ENCODE data around the gene PFN1.

The PFN1 gene

DNA sequence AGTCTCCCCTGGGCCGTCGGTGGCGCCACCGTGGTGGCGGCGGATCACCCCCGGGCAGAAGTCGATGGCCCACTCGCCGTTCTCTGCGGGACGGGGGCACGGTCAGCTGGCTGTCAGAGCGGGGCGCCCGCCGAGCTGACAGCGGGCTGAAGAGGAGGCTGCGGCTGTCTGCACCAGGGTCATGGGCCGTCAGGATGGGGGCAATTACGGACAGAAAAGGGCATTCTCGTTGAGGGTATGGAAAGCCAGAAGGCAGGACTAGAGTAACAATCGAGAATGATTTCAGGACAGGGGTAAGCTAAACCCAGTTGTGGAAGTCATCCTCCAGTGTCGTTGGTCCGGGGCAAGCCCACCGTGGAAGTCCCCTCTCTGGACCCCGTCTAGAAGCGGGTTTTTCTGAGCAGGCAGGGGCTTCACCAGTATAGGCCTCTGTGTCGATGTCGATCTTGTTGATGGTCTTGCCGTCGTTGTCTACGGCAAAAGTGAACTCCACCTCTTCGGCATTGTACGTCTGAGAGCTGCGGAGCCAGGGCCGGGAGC lies 47.2 kb downstream of the PFN1 start:
- H3K4me3 ChIP-seq (replicated peaks in 1 of 2; ENCODE audit: low read depth in 2 of 2, low read length in 2 of 2), result no peak overlapping the region
- TF ChIP-seq, protein P1, sequence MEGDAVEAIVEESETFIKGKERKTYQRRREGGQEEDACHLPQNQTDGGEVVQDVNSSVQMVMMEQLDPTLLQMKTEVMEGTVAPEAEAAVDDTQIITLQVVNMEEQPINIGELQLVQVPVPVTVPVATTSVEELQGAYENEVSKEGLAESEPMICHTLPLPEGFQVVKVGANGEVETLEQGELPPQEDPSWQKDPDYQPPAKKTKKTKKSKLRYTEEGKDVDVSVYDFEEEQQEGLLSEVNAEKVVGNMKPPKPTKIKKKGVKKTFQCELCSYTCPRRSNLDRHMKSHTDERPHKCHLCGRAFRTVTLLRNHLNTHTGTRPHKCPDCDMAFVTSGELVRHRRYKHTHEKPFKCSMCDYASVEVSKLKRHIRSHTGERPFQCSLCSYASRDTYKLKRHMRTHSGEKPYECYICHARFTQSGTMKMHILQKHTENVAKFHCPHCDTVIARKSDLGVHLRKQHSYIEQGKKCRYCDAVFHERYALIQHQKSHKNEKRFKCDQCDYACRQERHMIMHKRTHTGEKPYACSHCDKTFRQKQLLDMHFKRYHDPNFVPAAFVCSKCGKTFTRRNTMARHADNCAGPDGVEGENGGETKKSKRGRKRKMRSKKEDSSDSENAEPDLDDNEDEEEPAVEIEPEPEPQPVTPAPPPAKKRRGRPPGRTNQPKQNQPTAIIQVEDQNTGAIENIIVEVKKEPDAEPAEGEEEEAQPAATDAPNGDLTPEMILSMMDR (IDR thresholded peaks at IDR 0.05; ENCODE audit: low read depth, low read length), result no peak
- DNase-seq (ENCODE audit: low read depth in 2 of 2), result no peak

DNA sequence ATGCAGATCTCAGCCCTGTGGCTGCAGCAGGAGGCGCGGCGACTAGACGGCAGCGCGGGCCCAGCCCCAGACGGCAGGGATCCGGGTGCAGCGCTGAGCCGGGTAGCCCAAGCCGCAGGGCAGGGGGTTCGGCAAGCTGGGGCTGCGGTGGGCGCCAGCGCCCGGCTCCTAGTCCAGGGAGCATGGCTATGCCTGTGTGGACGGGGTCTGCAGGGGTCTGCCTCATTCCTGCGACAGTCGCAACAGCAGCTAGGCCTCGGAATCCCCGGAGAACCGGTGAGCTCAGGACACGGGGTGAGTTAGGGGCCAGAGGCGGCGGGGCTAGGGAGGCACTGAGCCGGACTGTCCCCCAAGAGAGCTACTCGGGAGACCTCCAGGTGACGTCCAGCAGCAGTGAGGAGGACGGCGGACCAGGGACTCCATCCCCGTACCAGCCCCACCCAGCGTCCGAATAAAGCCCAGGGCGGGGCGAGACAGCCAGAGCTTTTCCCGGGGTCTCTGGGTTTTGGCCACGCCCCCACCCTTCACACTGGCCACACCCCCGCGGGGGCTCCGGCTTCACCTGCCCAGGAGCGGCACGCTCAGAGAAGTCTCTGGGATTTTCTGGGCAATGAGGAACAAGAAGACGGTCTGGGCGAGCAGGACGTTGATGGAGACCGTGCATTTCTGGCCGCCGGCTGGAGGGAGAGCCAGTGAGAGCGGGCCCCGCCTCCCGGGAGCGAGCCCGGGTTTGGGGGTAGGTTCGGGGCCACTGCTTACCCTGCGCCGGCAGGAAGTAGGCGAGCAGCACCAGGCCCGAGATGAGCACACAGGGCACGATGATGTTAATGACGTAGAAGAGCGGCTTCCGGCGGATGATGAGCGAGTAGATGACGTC lies 47.9 kb downstream of the PFN1 start:
- no peak for DNase-seq (ENCODE audit: low read depth in 2 of 2)
- peak overlapping the region in 1 of 2 donors; percentile 54 for H3K4me3 ChIP-seq (replicated peaks in 1 of 2; ENCODE audit: low read depth in 2 of 2, low read length in 2 of 2)
- TF ChIP-seq, protein P1 (IDR thresholded peaks at IDR 0.05; ENCODE audit: low read depth, low read length), result no peak

DNA sequence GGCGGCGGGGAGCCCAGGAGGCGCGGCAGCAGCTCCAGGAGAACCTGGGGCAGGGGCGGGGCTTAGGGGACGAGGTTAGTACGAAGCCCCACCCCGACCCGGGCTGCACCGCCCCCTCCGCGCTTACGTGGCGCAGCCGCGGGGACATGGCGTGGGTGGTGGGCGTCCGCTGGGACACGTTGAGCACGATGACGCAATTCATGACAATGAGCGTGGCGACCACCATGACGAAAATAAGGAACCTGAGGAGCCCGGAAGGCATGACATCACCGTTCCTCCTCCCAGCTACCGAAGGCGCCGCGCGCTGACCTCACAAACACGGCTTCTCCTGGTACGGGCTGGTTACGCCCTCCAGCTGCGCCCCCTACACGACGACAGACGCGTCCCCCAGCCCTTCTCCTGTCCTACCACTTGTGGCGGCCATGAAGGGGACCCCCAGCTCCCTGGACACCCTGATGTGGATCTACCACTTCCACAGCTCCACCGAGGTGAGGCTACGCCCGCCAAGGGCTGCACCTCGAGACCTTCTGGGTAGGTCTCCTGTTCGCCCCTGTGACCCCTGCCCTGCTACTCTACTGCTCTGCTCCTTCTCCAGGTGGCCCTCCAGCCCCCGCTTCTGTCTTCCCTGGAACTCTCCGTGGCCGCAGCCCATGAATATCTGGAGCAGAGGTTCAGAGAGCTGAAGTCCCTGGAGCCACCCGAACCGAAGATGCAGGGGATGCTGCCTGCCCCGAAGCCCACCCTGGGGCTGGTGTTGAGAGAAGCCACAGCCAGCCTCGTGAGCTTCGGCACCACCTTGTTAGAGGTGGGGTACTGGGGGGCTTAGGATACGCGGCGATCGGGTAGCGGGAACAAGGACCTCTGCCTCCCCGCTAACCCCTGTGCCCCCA lies 48.7 kb downstream of the PFN1 start, which contains the start of gene C17orf107:
C17orf107 (plus strand) TSS at position 196 of the 890 bp plus-strand sequence; CDS start at position 423, 227 bp downstream.
- peak within 1 kb of the TSS; percentile 54 for H3K4me3 ChIP-seq (replicated peaks in 1 of 2; ENCODE audit: low read depth in 2 of 2, low read length in 2 of 2)
- TF ChIP-seq, protein P1 (IDR thresholded peaks at IDR 0.05; ENCODE audit: low read depth, low read length), result no peak
- peak; percentile 79 to 88 for DNase-seq (ENCODE audit: low read depth in 2 of 2)

DNA sequence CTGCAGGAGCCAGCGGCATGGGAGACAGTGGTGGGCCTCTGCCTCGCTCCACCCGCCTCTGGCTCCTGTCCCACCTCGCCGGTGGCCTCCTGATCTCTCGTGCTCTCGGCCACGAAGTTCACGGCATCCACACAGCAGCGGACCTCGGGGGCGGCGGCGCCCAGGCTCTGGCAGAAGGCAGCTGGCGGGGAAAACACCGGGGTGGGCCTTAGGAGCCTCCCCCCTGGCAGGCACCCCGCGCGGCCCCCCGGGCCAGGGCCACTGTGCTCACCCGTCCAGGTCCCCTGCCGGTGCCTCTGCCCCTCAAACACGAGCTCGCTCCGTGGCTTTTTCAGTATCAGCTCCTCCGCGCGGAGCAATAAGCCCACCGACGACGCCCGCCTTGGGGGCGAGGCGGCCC lies 49.4 kb downstream of the PFN1 start:
- no peak for DNase-seq (ENCODE audit: low read depth in 2 of 2)
- H3K4me3 ChIP-seq (replicated peaks in 1 of 2; ENCODE audit: low read depth in 2 of 2, low read length in 2 of 2), result peak overlapping the region; percentile 54
- TF ChIP-seq, protein P1 (IDR thresholded peaks at IDR 0.05; ENCODE audit: low read depth, low read length), result no peak

DNA sequence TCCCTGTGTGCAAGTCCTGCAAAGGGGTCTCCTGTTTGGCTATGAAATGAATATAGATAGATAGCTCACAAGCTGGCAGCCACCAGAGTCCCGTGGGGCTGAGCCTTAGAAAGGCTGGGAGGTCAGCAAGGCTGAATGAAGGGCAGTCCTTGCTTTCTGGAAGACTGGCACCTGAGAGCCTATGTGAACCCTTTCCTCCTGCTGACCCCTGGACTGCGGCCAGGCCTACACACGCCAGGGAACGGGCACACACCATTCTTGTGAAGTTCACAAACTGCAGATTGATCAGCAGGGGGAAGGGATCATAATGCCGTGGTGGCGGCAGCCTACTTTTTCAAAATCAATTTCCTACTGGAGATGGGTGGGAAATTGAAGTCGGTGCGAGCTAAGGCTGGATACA lies 50.0 kb downstream of the PFN1 start:
- H3K4me3 ChIP-seq (replicated peaks in 1 of 2; ENCODE audit: low read depth in 2 of 2, low read length in 2 of 2), result no peak overlapping the region

DNA sequence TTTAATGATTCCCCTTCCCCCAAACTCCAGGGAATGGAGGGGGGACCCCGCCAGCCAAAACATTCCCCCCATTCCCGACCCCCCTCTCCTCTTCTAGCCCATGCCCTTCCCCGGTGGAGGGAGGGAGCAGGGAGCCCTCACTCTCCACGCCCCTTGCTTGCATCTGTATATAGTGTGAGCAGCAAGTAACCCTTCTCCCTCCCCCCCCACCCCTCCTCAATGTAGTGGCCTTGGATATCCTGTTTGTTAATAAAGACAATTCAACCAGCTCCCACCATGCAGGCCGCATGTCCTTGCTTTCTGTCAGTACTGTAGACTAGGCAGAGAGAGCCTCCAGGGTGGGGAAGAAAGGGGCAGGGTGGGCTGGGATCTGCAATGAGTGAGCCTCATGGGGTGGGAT lies 50.5 kb downstream of the PFN1 start:
- no peak for DNase-seq (ENCODE audit: low read depth in 2 of 2)
- TF ChIP-seq, protein P1 (IDR thresholded peaks at IDR 0.05; ENCODE audit: low read depth, low read length), result no peak
- H3K4me3 ChIP-seq (replicated peaks in 1 of 2; ENCODE audit: low read depth in 2 of 2, low read length in 2 of 2), result no peak overlapping the region

More for the DNA sequence above, 50.0 kb downstream of the PFN1 start:
- DNase-seq (ENCODE audit: low read depth in 2 of 2), result no peak
- TF ChIP-seq, protein P1 (IDR thresholded peaks at IDR 0.05; ENCODE audit: low read depth, low read length), result no peak
